Muscle of leg (tissue), 11 donors: Measurements from ENCODE around the gene PPT2. TPM values are rescaled to one million over a fixed set of nuclear protein-coding genes. Genes with fewer than 3 reads are reported as not detected.
A peak's percentile ranks its signal among the peaks of the same experiment; 100 is the strongest.
"Not testable (repeated sequence)": the region's sequence is repeated elsewhere in the genome, so short reads cannot be mapped to it uniquely, and the experiment has no call there.

Experiments
- DNase-seq: peaks from one replicate; pipeline ENCODE4 v3.0.0; 2013
- H3K27ac ChIP-seq: one replicate; pipeline ENCODE4 v1.5.1; 2013; ENCODE audit warnings: mild to moderate bottlenecking, low read length, control low read depth
- H3K27me3 ChIP-seq: one replicate; pipeline ENCODE4 v1.6.1; 2013; ENCODE audit warnings: low read length; ENCODE audit not compliant: control insufficient read depth, insufficient read depth
- H3K36me3 ChIP-seq: one replicate; pipeline ENCODE4 v1.6.1; 2013; ENCODE audit warnings: low read length; ENCODE audit not compliant: control insufficient read depth, insufficient read depth
- H3K4me1 ChIP-seq: one replicate; pipeline ENCODE4 v1.6.1; 2013; ENCODE audit warnings: low read length; ENCODE audit not compliant: control insufficient read depth, insufficient read depth
- H3K4me3 ChIP-seq: one replicate; pipeline ENCODE4 v1.5.1; 2013; ENCODE audit warnings: low read length, control low read depth
- H3K9me3 ChIP-seq: replicated peaks from 2 replicates; pipeline ENCODE4 v1.6.1; 2013; ENCODE audit warnings: low read depth, low read length; ENCODE audit not compliant: control insufficient read depth
- WGBS: methylation state at CpG from one replicate; pipeline ENCODE4 v1.1.5; 2013; ENCODE audit warnings: missing lambda C conversion rate; ENCODE audit not compliant: insufficient coverage; 5-methylcytosine and 5-hydroxymethylcytosine counted together
- polyA plus RNA-seq, 8 donors: library from polyadenylated mRNA; unstranded; fragments of 120-200 nt; gene quantifications; one replicate each; pipeline versions ENCODE4 v1.2.1 to v1.2.3, GENCODE V29; 2013; ENCODE audit warnings: inconsistent platforms in 1 of 8, low replicate concordance in 1 of 8; ENCODE audit not compliant: insufficient read length in 8 of 8, insufficient read depth in 1 of 8
- total RNA-seq: library from RNA; stranded (reverse); fragments of 120-200 nt; gene quantifications from one replicate; pipeline ENCODE4 v1.2.4, GENCODE V29; 2013

PPT2 gene
- total and polyA plus RNA-seq, 9 donors, result 15.3 to 35.7 (median 30.9) TPM

GRCh38 chr6:32189069-32189741, 35.3 kb downstream of the PPT2 start:
- peak overlapping the region; percentile 96 for H3K27ac ChIP-seq
- DNase-seq, result peak; percentile 48
- H3K9me3 ChIP-seq, result no peaks in the 10 kb centered on the region
- H3K27me3 ChIP-seq, result no peaks in the 10 kb centered on the region
- whole genome bisulfite sequencing, result 3% methylated on average over 10 of the region's 10 CpGs
- peak overlapping the region; percentile 80 for H3K4me3 ChIP-seq
- H3K36me3 ChIP-seq, result peaks cover 26% of the 10 kb centered on the region
- H3K4me1 ChIP-seq, result peaks cover 61% of the 10 kb centered on the region

DNA sequence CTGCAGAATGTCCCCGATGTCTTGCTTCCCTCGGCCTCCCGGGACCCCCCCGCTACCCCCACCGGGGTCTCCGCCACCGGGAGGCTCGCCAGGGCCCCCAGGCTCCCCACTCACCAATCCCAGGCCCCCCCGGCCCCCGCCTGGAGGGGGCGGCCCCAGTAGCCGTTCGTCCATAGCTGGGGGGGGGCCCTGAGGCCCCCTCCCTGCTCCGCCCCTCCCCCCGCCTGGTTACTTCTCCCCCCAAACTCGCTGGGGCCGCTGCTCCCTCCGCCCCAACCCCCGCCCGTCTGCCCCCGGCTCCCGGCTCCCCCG, 35.8 kb downstream of the PPT2 start:
- H3K27ac ChIP-seq, result peak overlapping the region; percentile 96
- H3K9me3 ChIP-seq, result no peaks in the 10 kb centered on the region
- peaks cover 23% of the 10 kb centered on the region for H3K36me3 ChIP-seq
- 7% methylated on average over 8 of the region's 23 CpGs for WGBS
- no peak for DNase-seq
- no peaks in the 10 kb centered on the region for H3K27me3 ChIP-seq
- peaks cover 61% of the 10 kb centered on the region for H3K4me1 ChIP-seq
- peak overlapping the region; percentile 80 for H3K4me3 ChIP-seq

GRCh38 chr6:32190054-32190851, 36.3 kb downstream of the PPT2 start, which contains the start of gene PBX2:
Gene PBX2 (minus strand): TSS chr6:32190202. CDS start chr6:32189915, 287 bp downstream.
- H3K9me3 ChIP-seq, result no peaks in the 10 kb centered on the region
- H3K27me3 ChIP-seq, result no peaks in the 10 kb centered on the region
- DNase-seq, result peak; percentile 98
- H3K4me1 ChIP-seq, result peaks cover 67% of the 10 kb centered on the region
- H3K27ac ChIP-seq, result peak within 1 kb of the TSS; percentile 96
- peak within 1 kb of the TSS; percentile 80 for H3K4me3 ChIP-seq
- 1% methylated on average over 8 of the region's 23 CpGs for WGBS
- peaks cover 23% of the 10 kb centered on the region for H3K36me3 ChIP-seq

DNA sequence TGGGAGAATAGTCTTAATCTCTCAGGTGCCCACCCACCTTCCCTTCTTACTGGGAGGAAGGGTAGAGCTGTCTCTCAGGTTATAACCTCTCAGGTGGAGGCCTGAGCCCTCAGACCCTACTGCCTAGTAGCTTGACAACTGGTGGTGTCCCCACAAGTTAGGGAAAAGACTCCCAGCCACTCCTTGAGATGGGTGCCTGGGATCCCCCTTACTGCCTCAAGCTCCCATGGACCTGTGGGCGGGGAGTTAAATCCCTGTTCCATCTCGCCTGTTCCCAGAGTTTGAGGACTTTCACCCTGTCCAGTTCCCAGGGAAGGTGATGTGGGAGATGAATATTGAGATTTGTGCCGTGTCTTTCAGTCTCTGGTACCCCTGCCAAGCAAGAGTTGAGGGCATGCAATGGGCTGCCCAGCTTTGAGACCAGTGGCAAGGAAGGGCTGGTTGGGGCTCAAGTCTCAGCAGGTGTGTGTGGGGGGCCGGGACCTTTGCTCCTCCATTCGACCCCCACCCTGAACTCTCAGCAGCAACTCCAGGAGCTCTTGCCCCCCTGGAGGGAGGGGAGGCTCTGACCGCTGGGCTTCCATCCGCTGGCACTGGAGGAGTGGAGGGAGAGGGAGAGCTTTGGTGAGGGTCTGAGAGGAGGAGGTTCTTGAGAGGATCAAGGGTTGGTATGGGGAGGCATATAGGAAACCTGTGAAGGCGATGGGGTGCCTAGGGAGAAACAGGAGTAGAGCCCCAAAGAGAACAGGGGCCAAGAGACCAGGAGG, 37.2 kb downstream of the PPT2 start:
- H3K27ac ChIP-seq, result peak overlapping the region; percentile 96
- peak; percentile 39 for DNase-seq
- no peak overlapping the region for H3K4me3 ChIP-seq
- no peaks in the 10 kb centered on the region for H3K27me3 ChIP-seq
- no peaks in the 10 kb centered on the region for H3K9me3 ChIP-seq
- peaks cover 63% of the 10 kb centered on the region for H3K4me1 ChIP-seq
- H3K36me3 ChIP-seq, result peaks cover 21% of the 10 kb centered on the region
- WGBS, result 88% methylated on average over 4 of the region's 8 CpGs

GRCh38 chr6:32191696-32192607, 38.0 kb downstream of the PPT2 start:
- DNase-seq, result peak; percentile 22
- Histone ChIP-seq H3K9me3 (no peaks in the 10 kb centered on the region), H3K27me3 (no peaks in the 10 kb centered on the region), H3K4me3 (peak overlapping the region; percentile 34), H3K4me1 (peaks cover 64% of the 10 kb centered on the region), H3K27ac (peak overlapping the region; percentile 84), H3K36me3 (peaks cover 12% of the 10 kb centered on the region)
- WGBS, result 79% methylated on average over 12 of the region's 15 CpGs

GRCh38 chr6:32192608-32193039, 38.7 kb downstream of the PPT2 start, which contains the start of gene GPSM3:
Gene GPSM3 (minus strand): TSS chr6:32192643. CDS start chr6:32192513, 130 bp downstream.
- DNase-seq, result peak; percentile 58

DNA sequence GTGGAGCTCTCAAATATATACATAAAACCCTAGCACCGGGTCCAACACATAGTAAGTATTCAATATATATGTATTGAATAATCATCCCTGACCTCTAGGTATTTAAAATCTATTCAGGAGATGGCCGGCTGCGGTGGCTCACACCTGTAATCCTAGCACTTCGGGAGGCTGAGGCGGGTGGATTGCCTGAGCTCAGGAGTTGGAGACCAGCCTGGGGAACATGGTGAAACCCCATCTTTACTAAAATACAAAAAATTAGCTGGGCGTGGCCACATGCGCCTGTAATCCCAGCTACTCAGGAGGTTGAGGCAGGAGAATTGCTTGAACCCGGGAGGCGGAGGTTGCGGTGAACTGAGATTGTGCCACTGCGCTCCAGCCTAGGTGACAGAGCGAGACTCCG, 39.2 kb downstream of the PPT2 start:
- Histone ChIP-seq H3K27ac (peak overlapping the region; percentile 84), H3K4me1 (peaks cover 59% of the 10 kb centered on the region)
- WGBS, result 100% methylated on average over 1 of the region's 13 CpGs
- H3K36me3 ChIP-seq, H3K4me3 ChIP-seq, DNase-seq, H3K27me3 ChIP-seq, H3K9me3 ChIP-seq: not testable (repeated sequence)

More at GRCh38 chr6:32192608-32193039, 38.7 kb downstream of the PPT2 start, which contains the start of gene GPSM3:
- no peaks in the 10 kb centered on the region for H3K9me3 ChIP-seq
- peaks cover 5% of the 10 kb centered on the region for H3K36me3 ChIP-seq
- H3K4me1 ChIP-seq, result peaks cover 63% of the 10 kb centered on the region
- no peaks in the 10 kb centered on the region for H3K27me3 ChIP-seq
- peak within 1 kb of the TSS; percentile 34 for H3K4me3 ChIP-seq
- WGBS, result no CpG with 5 or more reads among the region's 5 CpGs
- peak within 1 kb of the TSS; percentile 84 for H3K27ac ChIP-seq

- Histone ChIP-seq H3K4me3 (no peak overlapping the region), H3K4me1 (peaks cover 48% of the 10 kb centered on the region), H3K27ac (peak overlapping the region; percentile 100), H3K27me3 (no peaks in the 10 kb centered on the region), H3K36me3 (no peaks in the 10 kb centered on the region), H3K9me3 (no peaks in the 10 kb centered on the region)
- no peak for DNase-seq
- 94% methylated on average over 4 of the region's 4 CpGs for WGBS
Measured at GRCh38 chr6:32194388-32194787, 40.4 kb downstream of the PPT2 start.
